ENCODE results near the gene ITK.

ITK gene

GRCh38 chr5:157290156-157290980 lies 109.7 kb downstream of the ITK start:
- Histone ChIP-seq H3K27ac (no peak overlapping the region), H3K36me3 (replicated peaks) (no peaks in the 10 kb centered on the region), H3K4me3 (ENCODE audit: low read depth, low read length) (no peak overlapping the region), H3K27me3 (replicated peaks) (no peaks in the 10 kb centered on the region)
- in situ Hi-C loops (cut with HindIII; ENCODE audit: low pct_ligation_motif_present, low sequenced_read_pairs), result no loop called here
- no peak for TF ChIP-seq CTCF (IDR thresholded peaks at IDR 0.05; ENCODE audit: low read depth, low read length, missing control alignments)
- peak; percentile 65 for DNase-seq

- DNase-seq, result peak; percentile 47
- TF ChIP-seq CTCF (IDR thresholded peaks at IDR 0.05; ENCODE audit: low read depth, low read length, missing control alignments), result no peak
- in situ Hi-C loops (cut with HindIII; ENCODE audit: low pct_ligation_motif_present, low sequenced_read_pairs), result no loop called here
Measured at GRCh38 chr5:157290981-157291711, 110.5 kb downstream of the ITK start.

GRCh38 chr5:157292599-157292998 lies 112.0 kb downstream of the ITK start:
- no peak for DNase-seq

More at GRCh38 chr5:157290981-157291711, 110.5 kb downstream of the ITK start:
- H3K27ac ChIP-seq, result no peak overlapping the region
- H3K4me3 ChIP-seq (ENCODE audit: low read depth, low read length), result no peak overlapping the region
- H3K27me3 ChIP-seq (replicated peaks), result no peaks in the 10 kb centered on the region
- no peaks in the 10 kb centered on the region for H3K36me3 ChIP-seq (replicated peaks)

GRCh38 chr5:157294407-157295091 lies 113.9 kb downstream of the ITK start:
- peak; percentile 3 for TF ChIP-seq CTCF (IDR thresholded peaks at IDR 0.05; ENCODE audit: low read depth, low read length, missing control alignments)
- in situ Hi-C loops (cut with HindIII; ENCODE audit: low pct_ligation_motif_present, low sequenced_read_pairs), result no loop called here
- H3K4me3 ChIP-seq (ENCODE audit: low read depth, low read length), result no peak overlapping the region
- no peaks in the 10 kb centered on the region for H3K36me3 ChIP-seq (replicated peaks)
- H3K27me3 ChIP-seq (replicated peaks), result no peaks in the 10 kb centered on the region
- no peak for DNase-seq
- no peak overlapping the region for H3K27ac ChIP-seq

More at GRCh38 chr5:157292599-157292998, 112.0 kb downstream of the ITK start:
- in situ Hi-C loops (cut with HindIII; ENCODE audit: low pct_ligation_motif_present, low sequenced_read_pairs), result no loop called here
- Histone ChIP-seq H3K4me3 (ENCODE audit: low read depth, low read length) (no peak overlapping the region), H3K27me3 (replicated peaks) (no peaks in the 10 kb centered on the region), H3K27ac (no peak overlapping the region), H3K36me3 (replicated peaks) (no peaks in the 10 kb centered on the region)
- TF ChIP-seq CTCF (IDR thresholded peaks at IDR 0.05; ENCODE audit: low read depth, low read length, missing control alignments), result no peak

- Histone ChIP-seq H3K27ac (no peak overlapping the region), H3K36me3 (replicated peaks) (no peaks in the 10 kb centered on the region)
Measured at GRCh38 chr5:157295247-157295646, 114.6 kb downstream of the ITK start.

More at GRCh38 chr5:157295247-157295646, 114.6 kb downstream of the ITK start:
- no peak for DNase-seq
- in situ Hi-C loops (cut with HindIII; ENCODE audit: low pct_ligation_motif_present, low sequenced_read_pairs), result no loop called here
- no peak for TF ChIP-seq CTCF (IDR thresholded peaks at IDR 0.05; ENCODE audit: low read depth, low read length, missing control alignments)
- H3K27me3 ChIP-seq (replicated peaks), result no peaks in the 10 kb centered on the region
- no peak overlapping the region for H3K4me3 ChIP-seq (ENCODE audit: low read depth, low read length)
